HG03342 (cell line): ENCODE results near the gene SLC17A3.

Experiments used
- ATAC-seq: cut with Tn5 transposase; IDR thresholded peaks from one replicate; pipeline ENCODE4 v1.9.1; 2021; ENCODE audit warnings: mild to moderate bottlenecking, moderate library complexity; ENCODE audit not compliant: unreplicated experiment

The SLC17A3 gene

GRCh38 chr6:25889877-25890853 is 16.1 kb upstream of the SLC17A3 start:
- ATAC-seq, result no peak

DNA sequence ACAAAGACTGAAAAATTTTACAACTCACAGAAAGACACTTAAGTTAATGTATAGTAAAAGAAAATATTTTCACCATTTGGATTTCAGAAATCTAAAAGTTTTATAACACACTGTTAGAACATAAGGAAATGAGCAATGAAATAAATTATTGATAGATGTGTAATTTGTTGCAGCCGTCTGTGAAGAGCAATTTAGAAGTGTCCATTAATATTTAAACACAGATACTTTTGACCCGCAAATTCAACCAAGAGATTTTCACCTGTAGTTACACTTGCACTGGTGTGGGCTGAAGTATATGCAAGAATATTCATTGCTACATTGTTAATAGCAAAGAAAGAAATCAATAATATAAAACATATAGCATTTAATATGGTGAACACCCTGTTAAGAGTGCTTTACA is 14.6 kb upstream of the SLC17A3 start:
- ATAC-seq, result no peak

GRCh38 chr6:25886066-25886465 is 12.0 kb upstream of the SLC17A3 start:
- ATAC-seq, result no peak

DNA sequence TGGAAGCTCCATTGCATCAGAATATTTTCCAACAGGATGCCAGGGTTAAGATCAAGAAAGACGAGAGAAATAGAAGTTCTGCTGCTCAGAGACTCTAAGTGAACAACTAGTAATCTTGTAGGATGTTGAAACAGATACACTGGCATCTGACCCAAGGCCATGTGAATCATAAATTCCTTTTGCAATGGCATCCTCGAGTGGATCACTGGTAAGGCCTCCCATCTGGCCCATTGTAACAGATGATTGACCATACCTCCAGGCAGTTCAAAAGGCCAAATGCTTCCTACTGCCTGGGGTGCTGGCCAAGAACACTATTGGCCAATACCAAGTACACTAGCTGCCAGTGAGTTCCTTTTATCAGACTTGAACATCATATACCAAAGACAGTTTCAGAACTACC is 9.9 kb upstream of the SLC17A3 start:
- no peak for ATAC-seq

- no peak for ATAC-seq
These were observed 9.5 kb upstream of the SLC17A3 start for GRCh38 chr6:25883536-25883935.

DNA sequence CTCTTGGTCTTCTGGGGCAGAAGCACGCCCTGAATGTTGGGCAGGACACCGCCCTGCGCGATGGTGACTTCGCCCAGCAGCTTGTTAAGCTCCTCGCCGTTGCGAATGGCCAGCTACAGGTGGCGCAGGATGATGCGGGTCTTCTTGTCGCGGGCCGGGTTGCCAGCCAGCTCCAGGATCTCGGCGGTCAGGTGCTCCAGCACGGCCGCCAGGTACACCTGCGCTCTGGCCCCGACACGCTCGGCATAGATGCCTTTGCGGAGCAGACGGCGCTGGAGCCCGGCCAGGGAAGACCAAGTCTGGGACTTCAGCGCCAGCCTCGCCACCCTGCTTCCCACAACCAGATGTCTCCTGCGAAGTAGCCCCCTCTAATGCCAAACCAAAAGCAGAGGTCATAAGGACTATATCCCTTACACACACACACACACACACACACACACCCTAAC is 8.0 kb upstream of the SLC17A3 start:
- no peak for ATAC-seq

DNA sequence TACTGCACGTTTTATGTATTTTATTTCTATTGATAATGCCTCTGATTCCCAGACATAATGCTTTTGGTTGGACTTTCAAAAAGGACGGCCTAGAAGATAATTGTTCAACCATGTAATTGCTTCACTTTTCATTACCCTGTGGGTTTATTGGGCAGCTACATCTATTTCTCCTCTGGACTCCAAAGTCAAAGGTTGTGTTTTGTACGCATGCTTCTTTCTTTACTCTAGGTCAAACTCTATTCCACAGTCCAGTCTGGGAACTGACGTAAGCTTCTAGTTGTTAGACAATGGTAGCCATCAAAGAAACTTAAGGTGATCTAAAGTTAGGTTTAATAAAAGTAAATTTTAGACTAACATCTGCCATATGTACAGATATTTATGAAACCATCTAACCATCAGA is 6.6 kb upstream of the SLC17A3 start:
- no peak for ATAC-seq

- no peak for ATAC-seq
These were observed 4.8 kb upstream of the SLC17A3 start for GRCh38 chr6:25878721-25879322.

DNA sequence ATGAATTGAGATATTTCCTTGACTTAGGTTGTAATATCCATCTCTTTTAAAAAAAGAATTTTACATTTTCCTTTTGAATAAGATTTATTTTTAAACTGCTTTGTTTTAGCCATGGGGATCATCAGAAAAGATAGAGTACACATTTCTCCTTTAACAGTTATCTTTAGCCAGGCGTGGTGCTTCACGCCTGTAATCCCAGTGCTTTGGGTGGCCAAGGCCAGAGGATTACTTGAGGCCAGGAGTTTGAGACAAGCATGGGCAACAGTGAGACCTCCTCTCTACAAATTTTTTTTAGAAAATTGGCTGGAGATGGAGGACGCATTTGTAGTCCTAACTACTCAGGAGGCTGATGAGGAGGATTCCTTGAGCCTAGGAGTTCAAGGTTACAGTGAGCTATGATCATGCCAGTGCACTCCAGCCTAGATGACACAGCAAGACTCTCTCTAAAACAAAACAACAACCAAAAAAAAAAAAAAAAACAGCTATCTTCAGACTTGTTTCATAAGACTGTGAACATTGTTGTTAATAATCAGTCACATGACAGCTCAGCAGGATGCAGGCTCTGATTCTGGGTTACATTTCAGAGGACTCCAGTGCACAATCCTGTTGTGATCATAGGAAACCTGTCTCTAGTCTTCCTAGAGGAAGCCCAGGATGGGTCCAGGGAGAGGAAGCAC is 2.0 kb upstream of the SLC17A3 start:
- no peak for ATAC-seq

GRCh38 chr6:25875563-25875905 is 1.5 kb upstream of the SLC17A3 start:
- no peak for ATAC-seq

- no peak for ATAC-seq
These were observed 949 bp upstream of the SLC17A3 start for GRCh38 chr6:25874822-25875562.

GRCh38 chr6:25872814-25873213 is 1.2 kb downstream of the SLC17A3 start:
- no peak for ATAC-seq

DNA sequence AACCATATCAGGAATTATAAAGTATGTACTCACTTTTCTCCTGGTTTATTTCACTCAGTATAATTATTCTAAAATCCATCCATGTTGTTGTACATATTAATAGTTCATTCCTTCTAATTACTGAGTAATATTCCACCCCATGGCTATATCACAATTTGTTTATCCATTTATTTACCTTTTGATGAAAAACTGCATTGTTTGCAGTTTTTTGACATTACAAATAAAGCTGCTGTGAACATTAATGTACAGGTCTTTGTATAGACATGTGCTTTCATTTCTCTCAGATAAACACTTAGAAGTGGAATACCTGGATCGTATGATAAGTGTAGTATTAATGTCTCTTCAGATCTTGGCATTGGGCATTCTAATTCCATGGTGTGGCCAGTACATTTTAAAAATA is 4.2 kb downstream of the SLC17A3 start:
- ATAC-seq, result no peak

DNA sequence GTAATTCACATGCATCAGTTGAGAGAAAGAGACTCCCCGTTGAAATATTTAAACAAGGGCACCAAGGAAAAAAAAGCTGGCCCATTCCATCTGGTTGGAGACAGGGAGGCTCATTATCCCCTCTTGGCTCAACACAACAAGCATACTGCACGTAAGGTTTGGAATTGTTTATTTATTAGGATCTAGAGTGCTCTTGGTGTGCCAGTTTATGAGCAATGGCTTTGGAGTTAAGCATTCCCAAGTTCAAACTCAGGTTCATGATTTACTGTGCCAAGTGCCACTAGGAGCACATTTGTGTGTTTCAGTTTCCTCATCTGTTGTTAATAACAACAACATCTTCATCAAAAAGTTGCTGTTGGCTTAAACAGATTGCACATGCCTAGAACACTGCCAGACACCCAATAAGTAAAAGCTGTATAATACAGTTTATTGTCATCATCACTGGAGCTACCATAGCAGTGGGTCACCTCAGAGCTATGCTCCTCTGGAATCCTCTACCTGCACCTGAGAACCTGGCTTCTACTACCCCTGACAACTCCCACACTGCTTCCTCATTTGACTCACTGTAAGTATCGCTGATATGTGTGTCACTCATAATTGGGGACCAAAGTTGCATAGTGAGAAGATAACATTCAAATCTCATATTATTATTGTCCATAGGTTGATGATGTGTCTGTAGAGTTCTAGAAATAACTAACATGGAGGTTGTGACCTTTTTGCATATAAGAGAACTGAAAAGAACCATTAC is 5.4 kb downstream of the SLC17A3 start:
- no peak for ATAC-seq

DNA sequence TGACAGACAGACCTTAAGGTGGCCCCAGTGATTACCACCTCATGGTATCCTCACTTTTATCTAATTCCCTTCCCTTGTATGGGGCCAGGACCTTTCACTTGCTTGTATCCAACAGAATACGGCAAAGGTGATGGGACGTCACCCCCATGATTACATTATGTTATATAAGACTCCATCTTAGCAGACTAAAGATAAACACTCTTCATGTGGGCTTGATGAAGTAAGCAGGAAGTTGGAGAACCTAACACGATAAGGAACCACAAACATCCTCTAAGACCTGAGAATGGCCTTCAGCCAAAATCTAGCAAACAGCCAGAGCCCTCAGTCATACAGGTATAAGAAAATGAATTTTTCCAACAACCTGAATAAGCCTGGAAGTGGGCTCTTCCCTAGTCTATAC is 8.0 kb downstream of the SLC17A3 start:
- ATAC-seq, result no peak

DNA sequence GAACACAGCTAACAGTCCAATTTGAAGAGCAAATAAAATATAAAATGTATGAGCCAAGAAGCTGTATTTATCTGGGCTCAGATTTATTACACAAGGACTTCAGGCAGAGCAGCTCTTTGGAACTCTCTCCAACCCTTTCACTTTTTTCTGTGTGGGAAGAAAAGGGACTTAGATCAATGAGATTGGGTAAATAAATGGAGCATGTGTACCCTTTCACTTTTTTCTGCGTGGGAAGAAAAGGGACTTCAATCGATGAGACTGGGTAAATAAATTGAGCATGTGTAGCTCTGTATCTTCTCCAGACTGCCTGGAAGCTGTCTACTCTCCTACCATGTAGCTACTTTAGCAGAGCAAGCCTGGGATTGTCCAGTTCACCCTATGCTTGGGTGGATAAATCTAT is 10.7 kb downstream of the SLC17A3 start:
- no peak for ATAC-seq

DNA sequence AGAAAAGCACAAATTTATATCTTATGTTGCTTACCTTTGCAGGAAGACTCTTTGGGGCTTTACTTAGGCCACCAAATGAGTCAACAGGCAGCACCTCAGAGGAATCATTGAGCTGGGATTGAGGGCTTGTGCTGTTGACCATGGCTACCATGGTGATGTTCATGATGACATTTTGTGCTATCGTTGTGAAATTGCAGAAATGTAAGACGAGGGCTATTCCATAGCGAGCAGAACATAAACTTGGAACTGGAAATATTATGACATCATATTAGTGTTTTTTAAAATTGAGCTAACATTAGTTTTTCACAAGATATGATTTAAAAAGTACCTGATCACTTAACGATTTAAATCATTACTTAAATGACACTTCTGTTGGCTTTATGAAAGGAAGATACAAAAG is 11.8 kb downstream of the SLC17A3 start:
- ATAC-seq, result no peak

- no peak for ATAC-seq
These were observed 21.3 kb downstream of the SLC17A3 start for GRCh38 chr6:25852756-25853155.

DNA sequence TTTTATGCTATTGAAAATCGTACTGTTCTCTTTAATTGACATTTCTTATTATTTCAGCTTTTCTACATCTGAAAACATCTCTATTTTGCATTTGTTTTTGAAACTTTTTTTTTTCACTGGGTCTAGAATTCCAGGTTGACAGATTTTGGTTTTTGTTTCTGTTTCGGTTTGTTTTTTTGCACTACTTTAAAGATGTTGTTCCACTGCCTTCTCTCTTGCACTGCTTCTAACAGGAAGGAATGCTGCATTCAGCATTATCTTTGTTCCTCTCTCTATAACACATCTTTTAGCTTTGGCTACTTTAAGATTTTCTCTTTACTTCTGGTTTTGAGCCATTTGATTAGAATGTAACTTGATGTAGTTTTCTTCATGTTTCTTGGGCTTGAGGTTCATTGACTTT is 22.1 kb downstream of the SLC17A3 start:
- ATAC-seq, result no peak

DNA sequence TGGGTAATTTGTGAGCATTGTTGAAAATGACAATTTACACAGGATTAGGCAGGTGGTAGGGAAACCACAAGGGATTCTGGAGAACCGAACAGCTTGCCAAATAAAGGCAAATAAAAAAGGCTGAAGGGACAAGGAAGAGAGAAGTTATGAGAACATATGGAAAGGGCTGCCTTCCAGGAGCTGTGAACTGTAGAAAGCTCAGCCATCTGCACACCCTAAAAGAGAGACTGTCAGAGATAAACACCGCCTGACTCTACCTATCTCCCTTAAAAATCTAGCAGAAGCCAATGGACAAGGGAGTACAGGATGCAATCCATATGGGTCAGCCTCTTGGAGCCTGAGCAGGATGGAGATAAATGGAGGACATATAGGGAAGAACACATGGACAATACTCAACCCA is 29.5 kb downstream of the SLC17A3 start:
- no peak for ATAC-seq
